Peyer's patch (tissue), 4 donors: Measurements from ENCODE around the gene TPPP2.

ENCODE experiments used
- CTCF ChIP-seq, 6 experiments: fragments of 450-650 bp in 4 of 6; fragments of 200-600 bp in 2 of 6; sonication (generic) in 1 of 6; IDR thresholded peaks; one replicate each; pipeline ENCODE4 v1.5.1; 2017 to 2019; ENCODE audit warnings: antibody characterized with exemption in 6 of 6, mild to moderate bottlenecking in 3 of 6, moderate library complexity in 1 of 6
- POLR2A ChIP-seq, 2 donors: fragments of 450-650 bp; IDR thresholded peaks; one replicate each; pipeline ENCODE4 v1.5.1; 2017; ENCODE audit warnings: antibody characterized with exemption in 2 of 2, mild to moderate bottlenecking in 2 of 2, moderate library complexity in 2 of 2

GRCh38 chr14:21049271-21049673 is 19.3 kb downstream of the TPPP2 start:
- TF ChIP-seq CTCF (IDR thresholded peaks at IDR 0.05) (no peak), POLR2A (IDR thresholded peaks at IDR 0.05) (no peak)
